ENCODE data around the gene SLCO2B1. TPM values are rescaled to one million over a fixed set of nuclear protein-coding genes. Genes with fewer than 3 reads are reported as not detected.
A peak's percentile ranks its signal among the peaks of the same experiment; 100 is the strongest.

The SLCO2B1 gene
- total RNA-seq, 6 experiments from 2014 or later: 145 to 316 (median 199) TPM

- H3K27me3 ChIP-seq: no peaks in the 10 kb centered on the region
- WGBS (ENCODE audit: insufficient coverage, low coverage, low lambda C conversion rate, missing lambda C conversion rate): 63% methylated on average over 3 of the region's 4 CpGs
- no peaks in the 10 kb centered on the region for H3K9me3 ChIP-seq
- ATAC-seq (no peak), DNase-seq (no peak)
- H3K4me1 ChIP-seq: peaks cover 0 to 43% (median 15%) of the 10 kb centered on the region in 4 donors
- TF ChIP-seq POLR2A (IDR thresholded peaks at IDR 0.05) (no peak), CTCF (IDR thresholded peaks at IDR 0.05) (no peak)
- no peak overlapping the region for H3K27ac ChIP-seq
- H3K36me3 ChIP-seq: no peaks in the 10 kb centered on the region
- H3K4me3 ChIP-seq: no peak overlapping the region
- intact Hi-C loops (cut with DNase I): loop anchor here in 1 of 2 donors (5.0 kb wide), 1 partner anchor 57 kb away; no protein-coding TSS in a partner anchor
Measured at GRCh38 chr11:75149766-75150465, 991 bp upstream of the SLCO2B1 start.

GRCh38 chr11:75151346-75152047 lies 590 bp downstream of the SLCO2B1 start:
- intact Hi-C loops (cut with DNase I): no loop called here
- TF ChIP-seq POLR2A (IDR thresholded peaks at IDR 0.05) (no peak), CTCF (IDR thresholded peaks at IDR 0.05) (no peak)
- no peaks in the 10 kb centered on the region for H3K36me3 ChIP-seq
- H3K27ac ChIP-seq: peak overlapping the region; percentile 14 to 97 (median 58)
- no peaks in the 10 kb centered on the region for H3K27me3 ChIP-seq
- WGBS (ENCODE audit: insufficient coverage, low coverage, low lambda C conversion rate, missing lambda C conversion rate): 26% methylated on average over 12 of the region's 13 CpGs
- H3K9me3 ChIP-seq: no peaks in the 10 kb centered on the region
- ATAC-seq (peak in 3 of 4 donors; percentile 1), DNase-seq (peak in 1 of 3 donors; percentile 40)
- H3K4me3 ChIP-seq: peak overlapping the region; percentile 21 to 33 (median 32)
- peaks cover 0 to 57% (median 22%) of the 10 kb centered on the region in 4 donors for H3K4me1 ChIP-seq

DNA sequence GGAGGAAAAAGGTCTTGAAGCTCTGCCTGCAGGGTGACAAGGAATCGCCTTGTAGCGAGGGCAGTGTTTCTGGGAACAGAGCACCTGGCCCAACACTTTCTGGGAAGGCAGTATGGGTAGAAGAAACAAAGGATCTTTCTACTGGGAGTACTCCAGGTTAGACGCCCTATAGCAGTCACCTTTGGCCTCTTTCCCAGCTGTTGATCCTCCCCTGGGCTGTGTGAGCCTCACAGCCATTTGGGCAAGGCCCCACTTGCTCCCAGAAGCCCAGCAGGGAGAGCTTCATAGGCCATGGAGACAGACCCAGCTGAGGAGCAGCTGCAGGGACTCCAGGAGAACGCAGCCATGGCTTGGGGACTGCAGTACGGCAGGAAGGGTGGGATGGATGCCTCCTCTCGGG lies 1.2 kb downstream of the SLCO2B1 start:
- DNase-seq (peak in 1 of 3 donors; percentile 41), ATAC-seq (peak; percentile 43 to 53 (median 45))
- no peaks in the 10 kb centered on the region for H3K27me3 ChIP-seq
- H3K4me1 ChIP-seq: peaks cover 0 to 62% (median 25%) of the 10 kb centered on the region in 4 donors
- H3K36me3 ChIP-seq: no peaks in the 10 kb centered on the region
- TF ChIP-seq CTCF (IDR thresholded peaks at IDR 0.05) (no peak), POLR2A (IDR thresholded peaks at IDR 0.05) (no peak)
- H3K9me3 ChIP-seq: no peaks in the 10 kb centered on the region
- intact Hi-C loops (cut with DNase I): no loop called here
- H3K4me3 ChIP-seq: peak overlapping the region; percentile 21 to 33 (median 32)
- peak overlapping the region; percentile 14 to 97 (median 58) for H3K27ac ChIP-seq
- WGBS (ENCODE audit: insufficient coverage, low coverage, low lambda C conversion rate, missing lambda C conversion rate): 58% methylated on average over 3 of the region's 6 CpGs

GRCh38 chr11:75152651-75153427 lies 1.9 kb downstream of the SLCO2B1 start:
- H3K9me3 ChIP-seq: no peaks in the 10 kb centered on the region
- no peaks in the 10 kb centered on the region for H3K36me3 ChIP-seq
- TF ChIP-seq POLR2A (IDR thresholded peaks at IDR 0.05) (no peak), CTCF (IDR thresholded peaks at IDR 0.05) (no peak)
- intact Hi-C loops (cut with DNase I): no loop called here
- peak in 1 of 4 donors; percentile 26 for ATAC-seq
- no peaks in the 10 kb centered on the region for H3K27me3 ChIP-seq
- peak overlapping the region; percentile 21 to 33 (median 32) for H3K4me3 ChIP-seq
- no peak for DNase-seq
- 38% methylated on average over 4 of the region's 5 CpGs for WGBS (ENCODE audit: insufficient coverage, low coverage, low lambda C conversion rate, missing lambda C conversion rate)
- H3K27ac ChIP-seq: peak overlapping the region; percentile 14 to 97 (median 58)
- H3K4me1 ChIP-seq: peaks cover 0 to 62% (median 27%) of the 10 kb centered on the region in 4 donors

Measured in right lobe of liver (tissue), 6 donors.